GM12878 (cell line): Measurements from ENCODE around the gene IMP3. TPM values are rescaled to one million over a fixed set of nuclear protein-coding genes. Genes with fewer than 3 reads are reported as not detected.

Source experiments
- ATAC-seq: fragments of 200-7000 bp; cut with Tn5 transposase; 3 replicates; pipeline ENCODE4 v1.9.1; 2020; ENCODE audit warnings: mild to moderate bottlenecking, moderate library complexity
- BruUV-seq: library from RNA; stranded (reverse); fragments of 400-500 nt; replicated peaks from 2 replicates; lab custom pipeline; 2021; lab: Mats Ljungman, UMichigan
- CTCF ChIA-PET: fragments of 300-600 bp; sonication (Branson Sonifier 250); formaldehyde crosslinking; extraction: SDS; loops from one replicate; lab custom pipeline; 2021; ENCODE audit warnings: inconsistent platforms; lab: Yijun Ruan, JAX
- POLR2A ChIA-PET: fragments of 350-600 bp; formaldehyde crosslinking; extraction: SDS; loops from one replicate; lab custom pipeline; 2021; ENCODE audit warnings: inconsistent platforms; lab: Charles Lee
- RAD21 ChIA-PET: fragments of 300-600 bp; sonication (Branson Sonifier 250); formaldehyde crosslinking; loops from one replicate; lab custom pipeline; 2023; ENCODE audit warnings: antibody characterized with exemption; ENCODE audit not compliant: unreplicated experiment; lab: Charles Lee
- SMC1A ChIA-PET: fragments of 300-600 bp; sonication (Branson Sonifier 250); formaldehyde crosslinking; loops from one replicate; lab custom pipeline; 2023; ENCODE audit not compliant: unreplicated experiment, uncharacterized antibody; lab: Charles Lee
- DNase-seq: peaks from one replicate; pipeline ENCODE4 v3.0.0-alpha.2; 2011; ENCODE audit warnings: low read depth, low spot score
- FAIRE-seq: peaks from 3 replicates; lab custom pipeline; 2011; peaks lifted over from hg19 to GRCh38; lab: Jason Lieb, UNC
- H2AFZ ChIP-seq: 2 replicates; pipeline ENCODE4 v1.6.0; 2011; ENCODE audit warnings: low read depth, low read length, control low read depth; ENCODE audit not compliant: control insufficient read depth
- H3K27ac ChIP-seq: 2 replicates; pipeline ENCODE4 v1.5.1; 2011; ENCODE audit warnings: control low read depth; ENCODE audit not compliant: control insufficient read depth, insufficient read depth
- H3K27me3 ChIP-seq, 2 experiments: replicated peaks in 1 of 2; 2 replicates each; pipeline versions ENCODE4 v1.6.0 to v1.6.1; 2011; ENCODE audit warnings: low read length in 1 of 2; ENCODE audit not compliant: control insufficient read depth in 2 of 2, insufficient read depth in 2 of 2
- H3K36me3 ChIP-seq, 2 experiments: 2 replicates each; pipeline ENCODE4 v1.5.1; 2011; ENCODE audit warnings: low read length in 1 of 2; ENCODE audit not compliant: control insufficient read depth in 2 of 2, insufficient read depth in 2 of 2
- H3K4me1 ChIP-seq: 2 replicates; pipeline ENCODE4 v1.6.1; 2011; ENCODE audit warnings: mild to moderate bottlenecking, low read length, moderate library complexity, mixed read lengths; ENCODE audit not compliant: control insufficient read depth, insufficient read depth
- H3K4me2 ChIP-seq: 2 replicates; pipeline ENCODE4 v1.6.0; 2011; ENCODE audit warnings: control low read depth; ENCODE audit not compliant: control insufficient read depth, insufficient read depth
- H3K4me3 ChIP-seq: fragments of 200-600 bp; sonication (generic); 2 replicates; pipeline ENCODE4 v1.5.1; 2016
- H3K79me2 ChIP-seq: 2 replicates; pipeline ENCODE4 v1.6.0; 2011; ENCODE audit warnings: low read length; ENCODE audit not compliant: control insufficient read depth, insufficient read depth
- H3K9ac ChIP-seq: 2 replicates; pipeline ENCODE4 v1.8.0; 2011; ENCODE audit warnings: low read length, control low read depth, mixed read lengths; ENCODE audit not compliant: control insufficient read depth, insufficient read depth
- H3K9me3 ChIP-seq: replicated peaks from 3 replicates; pipeline ENCODE4 v1.5.1; 2011; ENCODE audit warnings: mild to moderate bottlenecking, low read length; ENCODE audit not compliant: control insufficient read depth, insufficient read depth
- H4K20me1 ChIP-seq: 2 replicates; pipeline ENCODE4 v1.6.0; 2011; ENCODE audit not compliant: control insufficient read depth, insufficient read depth
- ASH2L ChIP-seq: fragments of 300-600, 200-600 bp; sonication (generic); IDR thresholded peaks from 2 replicates; pipeline ENCODE4 v1.6.1; 2017; ENCODE audit warnings: low read depth, mild to moderate bottlenecking, borderline replicate concordance
- BMI1 ChIP-seq: fragments of 450-650 bp; IDR thresholded peaks from 2 replicates; pipeline ENCODE4 v1.6.1; 2016; ENCODE audit warnings: mild to moderate bottlenecking, moderate library complexity, borderline replicate concordance
- EED ChIP-seq: sonication (generic); IDR thresholded peaks from 2 replicates; pipeline ENCODE4 v1.6.1; 2016; ENCODE audit warnings: antibody characterized with exemption, low read depth
- SP1 ChIP-seq: IDR thresholded peaks from one replicate; pipeline ENCODE4 v1.6.1; 2011; ENCODE audit warnings: low read depth, low read length
- SPI1 ChIP-seq: IDR thresholded peaks from 2 replicates; pipeline ENCODE4 v1.6.1; 2011; ENCODE audit warnings: low read depth, mild to moderate bottlenecking, low read length, moderate library complexity, borderline replicate concordance; ENCODE audit not compliant: insufficient read depth
- STAT1 ChIP-seq: fragments of 450-650 bp; conservative IDR thresholded peaks from 2 replicates; pipeline ENCODE4 v1.6.1; 2014; ENCODE audit warnings: antibody characterized with exemption, mild to moderate bottlenecking
- USF2 ChIP-seq: IDR thresholded peaks from 2 replicates; pipeline ENCODE4 v1.6.1; 2011; ENCODE audit warnings: low read depth, low read length, improper control_type of control experiment, borderline replicate concordance
- WGBS: methylation state at CpG from one replicate; pipeline ENCODE4 v1.1.6; 2016; ENCODE audit warnings: low lambda C conversion rate; ENCODE audit not compliant: insufficient replicate concordance, insufficient coverage; ENCODE audit errors: missing lambda C conversion rate; 5-methylcytosine and 5-hydroxymethylcytosine counted together
- in situ Hi-C: fragments of 300-500 bp; cut with MboI; formaldehyde crosslinking; loops from 9 replicates; pipeline ENCODE4 v1.14.3; 2018; ENCODE audit warnings: mixed read lengths
- intact Hi-C: fragments of 100-400 bp; cut with micrococcal nuclease; formaldehyde crosslinking; loops from one replicate; pipeline ENCODE4 v1.14.2; 2022; ENCODE audit not compliant: unreplicated experiment
- polyA plus RNA-seq, 11 experiments: library from polyadenylated mRNA; depleted of rRNA in 4 of 11; unstranded in 6 of 11; stranded (reverse) in 5 of 11; fragments of >200 nt; fragmentation: Nextera tagmentation in 4 of 11; fragmentation: Illumina TruSeq in 1 of 11; extraction: Ambion mirVana in 4 of 11; extraction: Trizol in 1 of 11; gene quantifications; 1 replicate in 1 of 11; 2 replicates in 10 of 11; pipeline versions ENCODE4 v1.2.1 to v1.2.3, GENCODE V29; 2011 to 2016; ENCODE audit warnings: inconsistent platforms in 2 of 11, missing spikeins in 2 of 11, low read depth in 1 of 11
- total RNA-seq, 4 experiments: library from RNA; depleted of rRNA in 3 of 4; stranded (reverse); fragments of >200 nt in 3 of 4; fragmentation: Illumina TruSeq in 1 of 4; extraction: Trizol in 1 of 4; gene quantifications; 2 replicates each; pipeline versions ENCODE4 v1.2.1 to v1.2.3, GENCODE V29; 2013 to 2021
- TF ChIP-seq, protein P1 (sequence below): fragments of 150-350 bp; IDR thresholded peaks from 2 replicates; pipeline ENCODE4 v1.6.1; 2014; ENCODE audit warnings: mild to moderate bottlenecking, low read depth, low read length
- TF ChIP-seq, protein P2 (sequence below): fragments of 450-650 bp; IDR thresholded peaks from 2 replicates; pipeline ENCODE4 v1.6.1; 2018; ENCODE audit warnings: mild to moderate bottlenecking, low read depth, moderate library complexity; ENCODE audit not compliant: partially characterized antibody

IMP3 gene
- total and polyA plus RNA-seq, 10 of the 15 experiments (the other 5 are each of a cell fraction or from before 2014, with no cell fraction given) = 13.3 to 208 (median 85.2) TPM

GRCh38 chr15:75688831-75689230 is 48.8 kb upstream of the IMP3 start:
- Histone ChIP-seq H3K9ac (no peak overlapping the region), H3K4me3 (no peak overlapping the region), H3K4me1 (peaks cover 7% of the 10 kb centered on the region), H3K27me3 (no peaks in the 10 kb centered on the region), H3K27ac (no peak overlapping the region), H3K9me3 (no peaks in the 10 kb centered on the region)
- CTCF ChIA-PET = no interaction called here
- 77% methylated on average over 22 of the region's 26 CpGs for WGBS
- intact Hi-C loops = loop anchor here (5.0 kb wide), 1 partner anchor 43 kb away; no protein-coding TSS in a partner anchor
- in situ Hi-C loops = loop anchor here (5.0 kb wide), 1 partner anchor 113 kb away; no protein-coding TSS in a partner anchor
- DNase-seq (no peak), ATAC-seq (no peak)
- no peak for TF ChIP-seq BMI1
- TF ChIP-seq, all 136 proteins: peak for 0
- Histone ChIP-seq H3K36me3 (no peaks in the 10 kb centered on the region), H2AFZ (no peak overlapping the region), H3K4me2 (no peak overlapping the region), H4K20me1 (no peaks in the 10 kb centered on the region), H3K79me2 (no peaks in the 10 kb centered on the region)
- ChIA-PET RAD21 (no interaction called here), POLR2A (no interaction called here), SMC1A (no interaction called here)
- no TSS peak for BruUV-seq
- no peak for FAIRE-seq

DNA sequence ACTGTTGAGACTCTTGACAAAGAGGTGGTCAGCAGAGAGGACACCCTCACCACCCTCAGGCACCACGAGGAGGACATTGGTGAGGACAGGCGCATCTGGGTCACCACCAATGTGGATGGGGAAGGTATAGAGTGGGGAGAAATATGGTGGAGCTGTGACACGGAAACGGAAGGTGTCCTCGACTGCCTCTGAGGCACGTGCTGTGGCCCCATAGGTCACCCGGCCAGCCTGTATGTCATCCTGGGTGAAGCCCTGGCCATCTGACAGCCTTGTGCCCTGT is 48.2 kb upstream of the IMP3 start:
- FAIRE-seq = no peak
- 37% methylated on average over 7 of the region's 7 CpGs for WGBS

More for the DNA sequence above, 48.2 kb upstream of the IMP3 start:
- H3K27ac ChIP-seq = no peak overlapping the region
- DNase-seq (no peak), ATAC-seq (no peak)
- BruUV-seq = no TSS peak
- ChIA-PET SMC1A (no interaction called here), CTCF (interaction anchor here (4.7 to 5.4 kb wide), 2 partner anchors 33 to 37 kb away, joined by 37 to 42 read pairs; a partner anchor contains a TSS), POLR2A (no interaction called here), RAD21 (no interaction called here)
- H3K9ac ChIP-seq = no peak overlapping the region
- H3K9me3 ChIP-seq = no peaks in the 10 kb centered on the region
- H3K4me2 ChIP-seq = no peak overlapping the region
- no peaks in the 10 kb centered on the region for H4K20me1 ChIP-seq
- no peak for TF ChIP-seq SPI1
- TF ChIP-seq SP1 = no peak
- TF ChIP-seq USF2 = no peak
- no peak for TF ChIP-seq STAT1
- TF ChIP-seq, protein P1, sequence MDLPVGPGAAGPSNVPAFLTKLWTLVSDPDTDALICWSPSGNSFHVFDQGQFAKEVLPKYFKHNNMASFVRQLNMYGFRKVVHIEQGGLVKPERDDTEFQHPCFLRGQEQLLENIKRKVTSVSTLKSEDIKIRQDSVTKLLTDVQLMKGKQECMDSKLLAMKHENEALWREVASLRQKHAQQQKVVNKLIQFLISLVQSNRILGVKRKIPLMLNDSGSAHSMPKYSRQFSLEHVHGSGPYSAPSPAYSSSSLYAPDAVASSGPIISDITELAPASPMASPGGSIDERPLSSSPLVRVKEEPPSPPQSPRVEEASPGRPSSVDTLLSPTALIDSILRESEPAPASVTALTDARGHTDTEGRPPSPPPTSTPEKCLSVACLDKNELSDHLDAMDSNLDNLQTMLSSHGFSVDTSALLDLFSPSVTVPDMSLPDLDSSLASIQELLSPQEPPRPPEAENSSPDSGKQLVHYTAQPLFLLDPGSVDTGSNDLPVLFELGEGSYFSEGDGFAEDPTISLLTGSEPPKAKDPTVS = no peak
- TF ChIP-seq EED = no peak
- TF ChIP-seq, protein P2, sequence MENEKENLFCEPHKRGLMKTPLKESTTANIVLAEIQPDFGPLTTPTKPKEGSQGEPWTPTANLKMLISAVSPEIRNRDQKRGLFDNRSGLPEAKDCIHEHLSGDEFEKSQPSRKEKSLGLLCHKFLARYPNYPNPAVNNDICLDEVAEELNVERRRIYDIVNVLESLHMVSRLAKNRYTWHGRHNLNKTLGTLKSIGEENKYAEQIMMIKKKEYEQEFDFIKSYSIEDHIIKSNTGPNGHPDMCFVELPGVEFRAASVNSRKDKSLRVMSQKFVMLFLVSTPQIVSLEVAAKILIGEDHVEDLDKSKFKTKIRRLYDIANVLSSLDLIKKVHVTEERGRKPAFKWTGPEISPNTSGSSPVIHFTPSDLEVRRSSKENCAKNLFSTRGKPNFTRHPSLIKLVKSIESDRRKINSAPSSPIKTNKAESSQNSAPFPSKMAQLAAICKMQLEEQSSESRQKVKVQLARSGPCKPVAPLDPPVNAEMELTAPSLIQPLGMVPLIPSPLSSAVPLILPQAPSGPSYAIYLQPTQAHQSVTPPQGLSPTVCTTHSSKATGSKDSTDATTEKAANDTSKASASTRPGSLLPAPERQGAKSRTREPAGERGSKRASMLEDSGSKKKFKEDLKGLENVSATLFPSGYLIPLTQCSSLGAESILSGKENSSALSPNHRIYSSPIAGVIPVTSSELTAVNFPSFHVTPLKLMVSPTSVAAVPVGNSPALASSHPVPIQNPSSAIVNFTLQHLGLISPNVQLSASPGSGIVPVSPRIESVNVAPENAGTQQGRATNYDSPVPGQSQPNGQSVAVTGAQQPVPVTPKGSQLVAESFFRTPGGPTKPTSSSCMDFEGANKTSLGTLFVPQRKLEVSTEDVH = no peak
- no peak for TF ChIP-seq ASH2L
- in situ Hi-C loops (loop anchor here (5.0 kb wide), 1 partner anchor 114 kb away; no protein-coding TSS in a partner anchor), intact Hi-C loops (loop anchor here (5.0 kb wide), 1 partner anchor 44 kb away; no protein-coding TSS in a partner anchor)
- no peak overlapping the region for H2AFZ ChIP-seq
- no peak overlapping the region for H3K4me3 ChIP-seq
- peaks cover under 1% of the 10 kb centered on the region; the same call in 1 of the 2 replicates for H3K4me1 ChIP-seq
- H3K36me3 ChIP-seq = no peaks in the 10 kb centered on the region
- no peaks in the 10 kb centered on the region for H3K27me3 ChIP-seq
- H3K79me2 ChIP-seq = no peaks in the 10 kb centered on the region
